GM19240 (cell line): ENCODE measurements around the gene GOLIM4.
"Not testable (repeated sequence)": the region's sequence is repeated elsewhere in the genome, so short reads cannot be mapped to it uniquely, and the experiment has no call there.

Experiments
- DNase-seq: peaks from one replicate; pipeline ENCODE4 v3.0.0; 2011; ENCODE audit warnings: low spot score; ENCODE audit not compliant: insufficient read length

Gene GOLIM4

GRCh38 chr3:168073842-168074605 lies 21.7 kb downstream of the GOLIM4 start:
- DNase-seq, result no peak

GRCh38 chr3:168072323-168072650 lies 23.4 kb downstream of the GOLIM4 start:
- no peak for DNase-seq

- DNase-seq, result no peak
Observed at GRCh38 chr3:168071591-168072322, 24.0 kb downstream of the GOLIM4 start.

- no peak for DNase-seq
Observed at GRCh38 chr3:168070919-168071318, 24.8 kb downstream of the GOLIM4 start.

- DNase-seq, result no peak
Observed at GRCh38 chr3:168068346-168068745, 27.4 kb downstream of the GOLIM4 start.

GRCh38 chr3:168066882-168067281 lies 28.8 kb downstream of the GOLIM4 start:
- DNase-seq, result no peak

GRCh38 chr3:168065569-168065968 lies 30.2 kb downstream of the GOLIM4 start:
- DNase-seq, result no peak

- DNase-seq, result no peak
Observed at GRCh38 chr3:168063122-168063521, 32.6 kb downstream of the GOLIM4 start.

- DNase-seq, result no peak
Observed at GRCh38 chr3:168062679-168063078, 33.0 kb downstream of the GOLIM4 start.

GRCh38 chr3:168061332-168061996 lies 34.3 kb downstream of the GOLIM4 start:
- no peak for DNase-seq

- DNase-seq, result no peak
Observed at GRCh38 chr3:168060317-168060716, 35.4 kb downstream of the GOLIM4 start.

GRCh38 chr3:168058481-168058880 lies 37.2 kb downstream of the GOLIM4 start:
- DNase-seq, result no peak

- not testable (repeated sequence) for DNase-seq
Observed at GRCh38 chr3:168056398-168057230, 39.1 kb downstream of the GOLIM4 start.

- no peak for DNase-seq
Observed at GRCh38 chr3:168054447-168054846, 41.3 kb downstream of the GOLIM4 start.

GRCh38 chr3:168053115-168053514 lies 42.6 kb downstream of the GOLIM4 start:
- DNase-seq, result no peak

- no peak for DNase-seq
Observed at GRCh38 chr3:168052515-168052914, 43.2 kb downstream of the GOLIM4 start.

GRCh38 chr3:168051531-168052471 lies 43.9 kb downstream of the GOLIM4 start:
- no peak for DNase-seq

GRCh38 chr3:168051070-168051469 lies 44.7 kb downstream of the GOLIM4 start:
- no peak for DNase-seq

- DNase-seq, result no peak
Observed at GRCh38 chr3:168049367-168049974, 46.3 kb downstream of the GOLIM4 start.
